Fibroblast of lung (primary cell): ENCODE data around the gene DNAI1. TPM values are rescaled to one million over a fixed set of nuclear protein-coding genes. Genes with fewer than 3 reads are reported as not detected.
A peak's percentile ranks its signal among the peaks of the same experiment; 100 is the strongest.

Experiments used
- DNase-seq, 2 donors: peaks; one replicate each; pipeline versions ENCODE4 v3.0.0 to v3.0.0-alpha.2; 2010; ENCODE audit warnings: low read depth in 2 of 2
- H2AFZ ChIP-seq: 2 replicates; pipeline ENCODE4 v1.5.1; 2012; ENCODE audit warnings: low read length, control low read depth, inconsistent platforms
- H3K27ac ChIP-seq: 2 replicates; pipeline ENCODE4 v1.5.1; 2011; ENCODE audit warnings: low read length, control low read depth; ENCODE audit not compliant: insufficient read depth
- H3K27me3 ChIP-seq: 2 replicates; pipeline ENCODE4 v1.5.1; 2011; ENCODE audit warnings: mild to moderate bottlenecking, low read length; ENCODE audit not compliant: control insufficient read depth, insufficient read depth
- H3K36me3 ChIP-seq: 2 replicates; pipeline ENCODE4 v1.5.1; 2011; ENCODE audit warnings: low read length; ENCODE audit not compliant: control insufficient read depth, insufficient read depth
- H3K4me1 ChIP-seq: 2 replicates; pipeline ENCODE4 v1.5.1; 2011; ENCODE audit warnings: low read length; ENCODE audit not compliant: control insufficient read depth, insufficient read depth; ENCODE audit errors: extremely low read depth
- H3K4me2 ChIP-seq: 2 replicates; pipeline ENCODE4 v1.5.1; 2011; ENCODE audit warnings: low read length, control low read depth; ENCODE audit not compliant: insufficient read depth; ENCODE audit errors: extremely low read depth
- H3K4me3 ChIP-seq, 4 experiments: fragments of 200-600 bp in 1 of 4; sonication (generic) in 1 of 4; replicated peaks in 1 of 4; 2 replicates each; pipeline ENCODE4 v1.5.1; 2011 to 2016; ENCODE audit warnings: low read length in 4 of 4, low read depth in 3 of 4, mild to moderate bottlenecking in 3 of 4, control low read depth in 2 of 4, inconsistent platforms in 1 of 4, mixed read lengths in 1 of 4; ENCODE audit not compliant: insufficient read depth in 1 of 4; ENCODE audit errors: control extremely low read depth in 1 of 4
- H3K79me2 ChIP-seq: 2 replicates; pipeline ENCODE4 v1.5.1; 2012; ENCODE audit warnings: mild to moderate bottlenecking, low read length, inconsistent platforms; ENCODE audit not compliant: control insufficient read depth, insufficient read depth
- H3K9ac ChIP-seq: 2 replicates; pipeline ENCODE4 v1.5.1; 2011; ENCODE audit warnings: mild to moderate bottlenecking, low read length, control low read depth; ENCODE audit not compliant: insufficient read depth
- H3K9me3 ChIP-seq: 2 replicates; pipeline ENCODE4 v1.5.1; 2012; ENCODE audit warnings: low read depth, low read length; ENCODE audit not compliant: control insufficient read depth, insufficient read depth
- H4K20me1 ChIP-seq: 2 replicates; pipeline ENCODE4 v1.5.1; 2011; ENCODE audit warnings: low read length; ENCODE audit not compliant: control insufficient read depth, insufficient read depth; ENCODE audit errors: extremely low read depth
- EZH2 ChIP-seq: IDR thresholded peaks from 2 replicates; pipeline ENCODE4 v1.5.1; 2012; ENCODE audit warnings: low read length, control low read depth, mild to moderate bottlenecking; ENCODE audit errors: missing control alignments
- polyA minus RNA-seq: library from RNA; depleted of rRNA, polyadenylated mRNA; stranded (reverse); fragments of >200 nt; gene quantifications from 2 replicates; pipeline ENCODE4 v1.2.3, GENCODE V29; 2011; ENCODE audit warnings: low replicate concordance
- polyA plus RNA-seq, 2 donors: library from polyadenylated mRNA; depleted of rRNA in 1 of 2; stranded (reverse) in 1 of 2; unstranded in 1 of 2; fragments of >200 nt; gene quantifications; 2 replicates each; pipeline ENCODE4 v1.2.1, GENCODE V29; 2011 to 2012; ENCODE audit warnings: missing spikeins in 1 of 2
- total RNA-seq: library from RNA; depleted of rRNA; stranded (reverse); fragments of >200 nt; gene quantifications from 2 replicates; pipeline ENCODE4 v1.2.1, GENCODE V29; 2014
- TF ChIP-seq, protein P1 (sequence below), 2 donors: IDR thresholded peaks in 1 of 2; conservative IDR thresholded peaks in 1 of 2; 1 replicate in 1 of 2; 2 replicates in 1 of 2; pipeline ENCODE4 v1.5.1; 2011 to 2012; ENCODE audit warnings: low read length in 2 of 2, control low read depth in 1 of 2, inconsistent platforms in 1 of 2, low read depth in 1 of 2, mild to moderate bottlenecking in 1 of 2

Gene DNAI1
- total RNA-seq, result not detected in 2 replicates
- not detected in 2 replicates for polyA plus RNA-seq
- not detected in 2 replicates for polyA plus RNA-seq (2012)
- polyA minus RNA-seq, result not detected in 2 replicates

GRCh38 chr9:34458013-34458958 is at the start of gene DNAI1, which contains the start of gene FAM219A:
Gene DNAI1, plus strand, starts transcription at chr9:34458805. Its CDS starts 201 bp downstream, at chr9:34459006.
Gene FAM219A, minus strand, starts transcription at chr9:34458570. Its CDS starts 307 bp downstream, at chr9:34458263.
- Histone ChIP-seq H3K79me2 (peaks cover 15% of the 10 kb centered on the region), H3K36me3 (no peaks in the 10 kb centered on the region), H3K9ac (peak within 1 kb of the TSS; percentile 81), H3K4me2 (peak within 1 kb of the TSS; percentile 91), H3K4me1 (peaks cover 7% of the 10 kb centered on the region), H4K20me1 (peaks cover 2% of the 10 kb centered on the region), H3K9me3 (no peaks in the 10 kb centered on the region), H3K27me3 (peaks cover 5% of the 10 kb centered on the region), H3K4me3 (peak within 1 kb of the TSS; percentile 76 to 90 (median 80)), H2AFZ (peak within 1 kb of the TSS; percentile 82), H3K27ac (peak within 1 kb of the TSS; percentile 88)
- no peak for TF ChIP-seq EZH2
- TF ChIP-seq, protein P1, sequence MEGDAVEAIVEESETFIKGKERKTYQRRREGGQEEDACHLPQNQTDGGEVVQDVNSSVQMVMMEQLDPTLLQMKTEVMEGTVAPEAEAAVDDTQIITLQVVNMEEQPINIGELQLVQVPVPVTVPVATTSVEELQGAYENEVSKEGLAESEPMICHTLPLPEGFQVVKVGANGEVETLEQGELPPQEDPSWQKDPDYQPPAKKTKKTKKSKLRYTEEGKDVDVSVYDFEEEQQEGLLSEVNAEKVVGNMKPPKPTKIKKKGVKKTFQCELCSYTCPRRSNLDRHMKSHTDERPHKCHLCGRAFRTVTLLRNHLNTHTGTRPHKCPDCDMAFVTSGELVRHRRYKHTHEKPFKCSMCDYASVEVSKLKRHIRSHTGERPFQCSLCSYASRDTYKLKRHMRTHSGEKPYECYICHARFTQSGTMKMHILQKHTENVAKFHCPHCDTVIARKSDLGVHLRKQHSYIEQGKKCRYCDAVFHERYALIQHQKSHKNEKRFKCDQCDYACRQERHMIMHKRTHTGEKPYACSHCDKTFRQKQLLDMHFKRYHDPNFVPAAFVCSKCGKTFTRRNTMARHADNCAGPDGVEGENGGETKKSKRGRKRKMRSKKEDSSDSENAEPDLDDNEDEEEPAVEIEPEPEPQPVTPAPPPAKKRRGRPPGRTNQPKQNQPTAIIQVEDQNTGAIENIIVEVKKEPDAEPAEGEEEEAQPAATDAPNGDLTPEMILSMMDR (conservative IDR thresholded peaks at IDR 0.05 in 1 of 2, IDR thresholded peaks at IDR 0.05 in 1 of 2; ENCODE audit: low read depth in 1 of 2, low read length in 2 of 2), result no peak
- peak; percentile 97 to 98 for DNase-seq

GRCh38 chr9:34409154-34409553 is 49.5 kb upstream of the DNAI1 start:
- Histone ChIP-seq H3K36me3 (no peaks in the 10 kb centered on the region), H3K27ac (no peak overlapping the region), H3K9me3 (no peaks in the 10 kb centered on the region), H3K4me2 (no peak overlapping the region), H3K9ac (no peak overlapping the region), H3K4me1 (no peaks in the 10 kb centered on the region), H3K27me3 (no peaks in the 10 kb centered on the region), H4K20me1 (no peaks in the 10 kb centered on the region), H3K79me2 (no peaks in the 10 kb centered on the region), H3K4me3 (no peak overlapping the region), H2AFZ (no peak overlapping the region)
- no peak for TF ChIP-seq EZH2
- TF ChIP-seq, protein P1 (conservative IDR thresholded peaks at IDR 0.05 in 1 of 2, IDR thresholded peaks at IDR 0.05 in 1 of 2; ENCODE audit: low read depth in 1 of 2, low read length in 2 of 2), result no peak
- DNase-seq, result no peak

DNA sequence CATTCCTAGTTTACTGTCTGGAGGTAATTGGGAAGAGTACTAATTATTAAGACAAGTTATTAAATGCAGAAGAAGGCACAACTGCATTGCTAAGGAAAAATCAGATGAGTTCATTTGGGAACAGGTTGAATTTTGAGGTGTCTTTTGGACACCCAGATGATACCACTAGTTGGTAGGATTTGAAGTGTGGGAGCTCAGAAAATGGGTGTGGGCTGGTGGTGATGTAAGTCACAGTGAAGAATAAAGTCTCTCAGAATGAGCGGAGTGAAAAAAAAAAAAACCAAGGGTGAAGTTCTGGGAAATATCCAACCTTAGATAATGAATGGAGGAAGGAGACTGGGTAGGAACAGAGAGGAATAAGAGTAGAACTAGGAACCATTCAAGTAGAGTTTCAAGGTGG is 46.3 kb upstream of the DNAI1 start:
- H3K36me3 ChIP-seq, result no peaks in the 10 kb centered on the region
- no peaks in the 10 kb centered on the region for H3K79me2 ChIP-seq
- no peak overlapping the region for H3K4me3 ChIP-seq
- no peaks in the 10 kb centered on the region for H3K27me3 ChIP-seq
- no peak for TF ChIP-seq EZH2
- TF ChIP-seq, protein P1 (conservative IDR thresholded peaks at IDR 0.05 in 1 of 2, IDR thresholded peaks at IDR 0.05 in 1 of 2; ENCODE audit: low read depth in 1 of 2, low read length in 2 of 2), result no peak
- no peak overlapping the region for H2AFZ ChIP-seq
- H4K20me1 ChIP-seq, result no peaks in the 10 kb centered on the region
- H3K9ac ChIP-seq, result no peak overlapping the region
- H3K27ac ChIP-seq, result no peak overlapping the region
- no peak for DNase-seq
- no peaks in the 10 kb centered on the region for H3K9me3 ChIP-seq
- H3K4me1 ChIP-seq, result no peaks in the 10 kb centered on the region
- no peak overlapping the region for H3K4me2 ChIP-seq
